CD14-positive monocyte (primary cell): ENCODE measurements around the gene TACC3. TPM values are rescaled to one million over a fixed set of nuclear protein-coding genes. Genes with fewer than 3 reads are reported as not detected.

Experiments used
- DNase-seq, 3 donors: peaks; one replicate each; pipeline ENCODE4 v3.0.0-alpha.2; 2011 to 2022
- H2AFZ ChIP-seq: 2 replicates; pipeline ENCODE4 v1.6.0; 2012; ENCODE audit warnings: mild to moderate bottlenecking, low read depth, low read length, inconsistent platforms; ENCODE audit not compliant: insufficient read depth, poor library complexity, severe bottlenecking
- H3K27ac ChIP-seq, 2 donors: 1 replicate in 1 of 2; 2 replicates in 1 of 2; pipeline ENCODE4 v1.5.1; 2012 to 2013; ENCODE audit warnings: low read length in 2 of 2, control low read depth in 1 of 2, inconsistent platforms in 1 of 2, low read depth in 1 of 2, mild to moderate bottlenecking in 1 of 2
- H3K27me3 ChIP-seq, 2 donors: one replicate each; pipeline versions ENCODE4 v1.6.0 to v1.6.1; 2011 to 2013; ENCODE audit warnings: low read length in 2 of 2; ENCODE audit not compliant: control insufficient read depth in 2 of 2, insufficient read depth in 2 of 2
- H3K36me3 ChIP-seq, 2 donors: replicated peaks in 1 of 2; 1 replicate in 1 of 2; 2 replicates in 1 of 2; pipeline versions ENCODE4 v1.5.1 to v1.6.1; 2012 to 2013; ENCODE audit warnings: low read length in 2 of 2, control low read depth in 1 of 2, inconsistent platforms in 1 of 2, mild to moderate bottlenecking in 1 of 2; ENCODE audit not compliant: insufficient read depth in 2 of 2, control insufficient read depth in 1 of 2
- H3K4me1 ChIP-seq, 2 donors: 1 replicate in 1 of 2; 2 replicates in 1 of 2; pipeline versions ENCODE4 v1.5.1 to v1.6.1; 2012 to 2013; ENCODE audit warnings: low read length in 2 of 2, control low read depth in 1 of 2, inconsistent platforms in 1 of 2, mild to moderate bottlenecking in 1 of 2, moderate library complexity in 1 of 2; ENCODE audit not compliant: insufficient read depth in 2 of 2, control insufficient read depth in 1 of 2
- H3K4me2 ChIP-seq: replicated peaks from 2 replicates; pipeline ENCODE3; 2012; ENCODE audit warnings: low read length, moderate library complexity, mild to moderate bottlenecking; ENCODE audit not compliant: poor library complexity, severe bottlenecking; ENCODE audit errors: extremely low read depth
- H3K4me3 ChIP-seq, 3 experiments: fragments of 200-600 bp in 1 of 3; sonication (generic) in 1 of 3; replicated peaks in 1 of 3; 1 replicate in 2 of 3; 2 replicates in 1 of 3; pipeline ENCODE4 v1.5.1; 2011 to 2013; ENCODE audit warnings: low read length in 3 of 3, mild to moderate bottlenecking in 3 of 3, control low read depth in 2 of 3, low read depth in 2 of 3, inconsistent platforms in 1 of 3, moderate library complexity in 1 of 3
- H3K79me2 ChIP-seq: 2 replicates; pipeline ENCODE4 v1.6.0; 2012; ENCODE audit warnings: mild to moderate bottlenecking, control low read depth, inconsistent platforms, low read length, moderate library complexity; ENCODE audit not compliant: insufficient read depth
- H3K9ac ChIP-seq: 2 replicates; pipeline ENCODE4 v1.6.0; 2017; ENCODE audit warnings: low read length, mild to moderate bottlenecking; ENCODE audit not compliant: insufficient read depth, poor library complexity, severe bottlenecking
- H3K9me3 ChIP-seq, 2 donors: replicated peaks in 1 of 2; 1 replicate in 1 of 2; 2 replicates in 1 of 2; pipeline versions ENCODE4 v1.5.1 to v1.6.1; 2012 to 2013; ENCODE audit warnings: low read length in 2 of 2, control low read depth in 1 of 2; ENCODE audit not compliant: control insufficient read depth in 1 of 2, insufficient read depth in 1 of 2
- H4K20me1 ChIP-seq: 2 replicates; pipeline ENCODE4 v1.6.0; 2012; ENCODE audit warnings: mild to moderate bottlenecking, low read length, control low read depth, moderate library complexity; ENCODE audit not compliant: insufficient read depth
- H3K27ac Mint-ChIP-seq, 7 donors: one replicate each; pipeline ENCODE4 v1.8.0; 2020; ENCODE audit warnings: mild to moderate bottlenecking in 7 of 7, mixed read lengths in 7 of 7, moderate library complexity in 6 of 7, inconsistent platforms in 2 of 7
- H3K27me3 Mint-ChIP-seq, 3 donors: one replicate each; pipeline ENCODE4 v1.8.0; 2021 to 2022; ENCODE audit warnings: low read depth in 3 of 3, mild to moderate bottlenecking in 3 of 3, mixed read lengths in 3 of 3, moderate library complexity in 3 of 3, inconsistent platforms in 1 of 3
- H3K36me3 Mint-ChIP-seq, 2 donors: one replicate each; pipeline ENCODE4 v1.8.0; 2020; ENCODE audit warnings: mixed read lengths in 2 of 2, inconsistent platforms in 1 of 2, mild to moderate bottlenecking in 1 of 2
- H3K4me1 Mint-ChIP-seq: one replicate; pipeline ENCODE4 v1.8.0; 2020; ENCODE audit warnings: mild to moderate bottlenecking, mixed read lengths
- H3K4me3 Mint-ChIP-seq, 2 donors: one replicate each; pipeline ENCODE4 v1.8.0; 2020; ENCODE audit warnings: mild to moderate bottlenecking in 2 of 2, mixed read lengths in 2 of 2, moderate library complexity in 1 of 2
- H3K9me3 Mint-ChIP-seq, 7 donors: one replicate each; pipeline ENCODE4 v1.8.0; 2020 to 2022; ENCODE audit warnings: mixed read lengths in 7 of 7, mild to moderate bottlenecking in 6 of 7, moderate library complexity in 6 of 7, inconsistent platforms in 2 of 7
- CTCF ChIP-seq: fragments of 200-600 bp; IDR thresholded peaks from one replicate; pipeline ENCODE4 v1.8.0; 2022; ENCODE audit warnings: antibody characterized with exemption, mild to moderate bottlenecking
- WGBS: methylation state at CpG from one replicate; pipeline ENCODE4 v1.1.5; 2013; ENCODE audit warnings: missing lambda C conversion rate; ENCODE audit not compliant: insufficient coverage; 5-methylcytosine and 5-hydroxymethylcytosine counted together
- intact Hi-C, 2 donors: fragments of 100-400 bp; cut with micrococcal nuclease; formaldehyde crosslinking; loops; one replicate each; pipeline versions ENCODE4 v1.15.0 to v1.15.1; 2023
- polyA plus RNA-seq, 3 donors: library from polyadenylated mRNA; depleted of rRNA in 1 of 3; unstranded in 2 of 3; stranded (reverse) in 1 of 3; fragments of 300-500 nt in 2 of 3; fragments of >200 nt in 1 of 3; fragmentation: Illumina TruSeq in 2 of 3; gene quantifications; 1 replicate in 2 of 3; 2 replicates in 1 of 3; pipeline ENCODE4 v1.2.3, GENCODE V29; 2012 to 2021

The TACC3 gene
- polyA plus RNA-seq, 3 donors = 43.7 to 84.2 (median 56.6) TPM

- intact Hi-C loops = no loop called here
- no peaks in the 10 kb centered on the region for H3K36me3 Mint-ChIP-seq
Measured at GRCh38 chr4:1762264-1763010, 41.1 kb downstream of the TACC3 start.

GRCh38 chr4:1763070-1763549 lies 41.8 kb downstream of the TACC3 start:
- Histone ChIP-seq H3K27ac (no peak overlapping the region), H3K4me3 (no peak overlapping the region), H3K79me2 (no peaks in the 10 kb centered on the region), H3K27me3 (peaks cover 3 to 43% of the 10 kb centered on the region in 2 donors), H3K4me2 (no peak overlapping the region), H4K20me1 (no peaks in the 10 kb centered on the region), H3K9ac (no peak overlapping the region), H3K9me3 (no peaks in the 10 kb centered on the region), H2AFZ (no peak overlapping the region), H3K4me1 (no peaks in the 10 kb centered on the region), H3K36me3 (no peaks in the 10 kb centered on the region)
- DNase-seq = no peak
- Mint-ChIP-seq H3K9me3 (peaks cover 0 to 4% (median 0%) of the 10 kb centered on the region in 7 donors), H3K27ac (no peak overlapping the region), H3K27me3 (peaks cover 26 to 61% (median 29%) of the 10 kb centered on the region in 3 donors), H3K36me3 (no peaks in the 10 kb centered on the region), H3K4me3 (peak overlapping the region in 1 of 2 donors; percentile 69), H3K4me1 (peaks cover 1% of the 10 kb centered on the region)
- no peak for TF ChIP-seq CTCF
- intact Hi-C loops = no loop called here
- 23% methylated on average over 29 of the region's 31 CpGs for WGBS

More at GRCh38 chr4:1762264-1763010, 41.1 kb downstream of the TACC3 start:
- Histone ChIP-seq H3K9me3 (no peaks in the 10 kb centered on the region), H2AFZ (no peak overlapping the region), H3K4me3 (no peak overlapping the region), H4K20me1 (no peaks in the 10 kb centered on the region), H3K36me3 (no peaks in the 10 kb centered on the region), H3K9ac (no peak overlapping the region), H3K4me2 (no peak overlapping the region), H3K27ac (no peak overlapping the region), H3K4me1 (no peaks in the 10 kb centered on the region), H3K27me3 (peaks cover 0 to 40% of the 10 kb centered on the region in 2 donors), H3K79me2 (no peaks in the 10 kb centered on the region)
- H3K9me3 Mint-ChIP-seq = peaks cover 0 to 4% (median 0%) of the 10 kb centered on the region in 7 donors
- DNase-seq = no peak
- TF ChIP-seq CTCF = no peak
- H3K4me1 Mint-ChIP-seq = peaks cover 1% of the 10 kb centered on the region
- WGBS = 92% methylated on average over 20 of the region's 20 CpGs
- peak overlapping the region in 1 of 2 donors; percentile 30 for H3K4me3 Mint-ChIP-seq
- H3K27me3 Mint-ChIP-seq = peaks cover 23 to 55% (median 26%) of the 10 kb centered on the region in 3 donors
- H3K27ac Mint-ChIP-seq = no peak overlapping the region
